HG03439 (cell line): Measurements from ENCODE around the gene PTH2.
"Not testable (repeated sequence)": the region's sequence is repeated elsewhere in the genome, so short reads cannot be mapped to it uniquely, and the experiment has no call there.

Source experiments
- ATAC-seq: cut with Tn5 transposase; IDR thresholded peaks from one replicate; pipeline ENCODE4 v1.9.1; 2021; ENCODE audit warnings: mild to moderate bottlenecking, moderate library complexity; ENCODE audit not compliant: unreplicated experiment

Gene PTH2

GRCh38 chr19:49390131-49390928 lies 32.9 kb downstream of the PTH2 start:
- ATAC-seq = no peak

- no peak for ATAC-seq
Measured at GRCh38 chr19:49389406-49389805, 33.8 kb downstream of the PTH2 start.

GRCh38 chr19:49387936-49388372 lies 35.3 kb downstream of the PTH2 start, which contains the start of gene KASH5:
Gene KASH5 (plus strand): TSS chr19:49388249. CDS start chr19:49390884, 2,635 bp downstream.
- ATAC-seq = no peak

- ATAC-seq = no peak
Measured at GRCh38 chr19:49383599-49383998, 39.6 kb downstream of the PTH2 start.

GRCh38 chr19:49382639-49383038 lies 40.6 kb downstream of the PTH2 start:
- ATAC-seq = no peak

- ATAC-seq = no peak
Measured at GRCh38 chr19:49380391-49380790, 42.9 kb downstream of the PTH2 start.

GRCh38 chr19:49378512-49378911 lies 44.7 kb downstream of the PTH2 start:
- ATAC-seq = no peak

GRCh38 chr19:49374665-49375434 lies 48.4 kb downstream of the PTH2 start:
- ATAC-seq = no peak

GRCh38 chr19:49373174-49373573 lies 50.1 kb downstream of the PTH2 start:
- ATAC-seq = not testable (repeated sequence)
